ENCODE measurements around the gene GFPT1.

GRCh38 chr2:69299772-69300516 is 87.1 kb downstream of the GFPT1 start:
- no peak for TF ChIP-seq CTCF (optimal IDR thresholded peaks at IDR 0.05 in 1 of 3, IDR thresholded peaks at IDR 0.05 in 1 of 3, conservative IDR thresholded peaks at IDR 0.05 in 1 of 3; ENCODE audit: extremely low read depth in 1 of 3, insufficient read depth in 2 of 3, low read length in 3 of 3)
- TF ChIP-seq EZH2 (IDR thresholded peaks at IDR 0.05; ENCODE audit: low read length), result no peak

All from keratinocyte (primary cell).